OCI-LY1 (cell line): ENCODE results near the gene UBE4B.

Source experiments
- H2AFZ ChIP-seq: fragments of 200-600 bp; sonication (generic), shearing (Covaris generic); 2 replicates; pipeline ENCODE4 v1.6.0; 2014; ENCODE audit warnings: antibody characterized with exemption, mild to moderate bottlenecking, low read length
- H3F3A ChIP-seq: fragments of 200-600 bp; sonication (generic), shearing (Covaris generic); 2 replicates; pipeline ENCODE4 v1.6.0; 2014; ENCODE audit warnings: mild to moderate bottlenecking, antibody characterized with exemption, low read length, moderate library complexity; ENCODE audit not compliant: insufficient read depth
- H3K27ac ChIP-seq: fragments of 200-600 bp; sonication (generic); 2 replicates; pipeline ENCODE4 v1.5.1; 2014; ENCODE audit warnings: low read length, mixed run types, mild to moderate bottlenecking, low read depth; ENCODE audit not compliant: poor library complexity, severe bottlenecking
- H3K27me3 ChIP-seq: fragments of 200-600 bp; sonication (generic); 2 replicates; pipeline ENCODE4 v1.6.0; 2014; ENCODE audit warnings: antibody characterized with exemption, mild to moderate bottlenecking, low read length, moderate library complexity; ENCODE audit not compliant: insufficient read depth
- H3K36me3 ChIP-seq: fragments of 200-600 bp; sonication (generic); 2 replicates; pipeline ENCODE4 v1.6.1; 2014; ENCODE audit warnings: mild to moderate bottlenecking, antibody characterized with exemption, low read length, moderate library complexity, mixed read lengths; ENCODE audit not compliant: insufficient read depth
- H3K4me1 ChIP-seq: fragments of 200-600 bp; sonication (generic); 2 replicates; pipeline ENCODE4 v1.5.1; 2014; ENCODE audit warnings: mild to moderate bottlenecking, low read length, moderate library complexity; ENCODE audit not compliant: insufficient read depth, severe bottlenecking
- H3K4me2 ChIP-seq: fragments of 200-600 bp; sonication (generic), shearing (Covaris generic); 2 replicates; pipeline ENCODE4 v1.6.1; 2014; ENCODE audit warnings: low read length
- H3K4me3 ChIP-seq: fragments of 200-600 bp; sonication (generic); 2 replicates; pipeline ENCODE4 v1.5.1; 2014; ENCODE audit warnings: low read length, low read depth, mild to moderate bottlenecking, mixed read lengths; ENCODE audit not compliant: poor library complexity, severe bottlenecking
- H3K79me2 ChIP-seq: fragments of 200-600 bp; shearing (Covaris generic); 2 replicates; pipeline ENCODE4 v1.6.1; 2016; ENCODE audit warnings: mixed run types, low read length, mixed read lengths; ENCODE audit not compliant: insufficient read depth
- H3K9ac ChIP-seq: fragments of 200-600 bp; sonication (generic), shearing (Covaris generic); 2 replicates; pipeline ENCODE4 v1.6.1; 2014; ENCODE audit warnings: mild to moderate bottlenecking, low read length, mixed read lengths
- H3K9me2 ChIP-seq: fragments of 200-600 bp; sonication (generic), shearing (Covaris generic); 2 replicates; pipeline ENCODE4 v1.6.1; 2014; ENCODE audit warnings: low read depth, mild to moderate bottlenecking, low read length, mixed read lengths
- H3K9me3 ChIP-seq: fragments of 200-600 bp; shearing (Covaris generic); 2 replicates; pipeline ENCODE4 v1.6.1; 2014; ENCODE audit warnings: low read length, mixed read lengths
- H4K20me1 ChIP-seq: fragments of 200-600 bp; sonication (generic), shearing (Covaris generic); 2 replicates; pipeline ENCODE4 v1.6.0; 2016; ENCODE audit warnings: mild to moderate bottlenecking, low read length; ENCODE audit not compliant: insufficient read depth
- CTCF ChIP-seq: fragments of 200-600 bp; sonication (generic), shearing (Covaris generic); IDR thresholded peaks from 2 replicates; pipeline ENCODE4 v1.5.1; 2017; ENCODE audit warnings: mild to moderate bottlenecking, antibody characterized with exemption, low read length, moderate library complexity, mixed read lengths
- EZH2 ChIP-seq: fragments of 200-600 bp; sonication (generic), shearing (Covaris generic); IDR thresholded peaks from 2 replicates; pipeline ENCODE4 v1.8.0; 2017; ENCODE audit warnings: borderline replicate concordance, mixed run types, mild to moderate bottlenecking, antibody characterized with exemption, low read length, moderate library complexity, mixed read lengths

UBE4B gene

DNA sequence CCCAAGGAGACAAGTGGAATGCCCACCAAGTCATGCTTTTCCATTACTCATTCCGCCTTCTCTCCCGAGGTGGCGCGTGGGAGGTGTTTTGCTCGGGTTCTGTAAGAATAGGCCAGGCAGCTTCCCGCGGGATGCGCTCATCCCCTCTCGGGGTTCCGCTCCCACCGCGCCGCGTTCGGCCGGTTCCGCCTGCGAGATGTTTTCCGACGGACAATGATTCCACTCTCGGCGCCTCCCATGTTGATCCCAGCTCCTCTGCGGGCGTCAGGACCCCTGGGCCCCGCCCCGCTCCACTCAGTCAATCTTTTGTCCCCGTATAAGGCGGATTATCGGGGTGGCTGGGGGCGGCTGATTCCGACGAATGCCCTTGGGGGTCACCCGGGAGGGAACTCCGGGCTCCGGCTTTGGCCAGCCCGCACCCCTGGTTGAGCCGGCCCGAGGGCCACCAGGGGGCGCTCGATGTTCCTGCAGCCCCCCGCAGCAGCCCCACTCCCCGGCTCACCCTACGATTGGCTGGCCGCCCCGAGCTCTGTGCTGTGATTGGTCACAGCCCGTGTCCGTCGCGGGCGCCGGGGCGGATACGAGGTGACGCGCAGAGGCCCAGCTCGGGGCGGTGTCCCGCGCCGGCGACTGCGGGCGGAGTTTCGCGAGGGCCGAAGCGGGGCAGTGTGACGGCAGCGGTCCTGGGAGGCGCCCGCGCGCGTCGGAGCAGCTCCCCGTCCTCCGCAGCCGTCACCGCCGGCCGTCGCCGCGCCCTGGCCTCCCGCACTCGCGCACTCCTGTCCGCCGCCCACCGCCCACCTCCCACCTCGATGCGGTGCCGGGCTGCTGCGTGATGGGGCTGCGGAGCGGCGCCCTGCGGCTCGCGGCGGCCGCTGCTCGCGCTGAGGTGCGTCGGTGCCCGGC, 177.4 kb downstream of the UBE4B start, which contains the start of gene KIF1B:
TSS of gene KIF1B (plus strand) at position 666 of the 906 bp plus-strand sequence. CDS start 21,759 bp downstream, outside the sequence.
- H3K4me2 ChIP-seq, result peak within 1 kb of the TSS; percentile 90
- H3K27ac ChIP-seq, result no peak within 1 kb of the TSS
- H3K36me3 ChIP-seq, result no peaks in the 10 kb centered on the region
- H2AFZ ChIP-seq, result 0 out of 2 replicates have a peak within 1 kb of the TSS, but pooled peaks have one; percentile 32
- no peaks in the 10 kb centered on the region for H3K9me3 ChIP-seq
- no peaks in the 10 kb centered on the region for H3F3A ChIP-seq
- H3K79me2 ChIP-seq, result no peaks in the 10 kb centered on the region
- peak; percentile 94 for TF ChIP-seq CTCF
- TF ChIP-seq EZH2, result no peak
- H3K4me3 ChIP-seq, result peak within 1 kb of the TSS; percentile 67
- peaks cover 5% of the 10 kb centered on the region; the same call in 1 of the 2 replicates for H3K27me3 ChIP-seq
- peak within 1 kb of the TSS; percentile 62 for H3K9ac ChIP-seq
- H3K4me1 ChIP-seq, result peaks cover 15% of the 10 kb centered on the region
- H3K9me2 ChIP-seq, result no peaks in the 10 kb centered on the region
- H4K20me1 ChIP-seq, result no peaks in the 10 kb centered on the region

DNA sequence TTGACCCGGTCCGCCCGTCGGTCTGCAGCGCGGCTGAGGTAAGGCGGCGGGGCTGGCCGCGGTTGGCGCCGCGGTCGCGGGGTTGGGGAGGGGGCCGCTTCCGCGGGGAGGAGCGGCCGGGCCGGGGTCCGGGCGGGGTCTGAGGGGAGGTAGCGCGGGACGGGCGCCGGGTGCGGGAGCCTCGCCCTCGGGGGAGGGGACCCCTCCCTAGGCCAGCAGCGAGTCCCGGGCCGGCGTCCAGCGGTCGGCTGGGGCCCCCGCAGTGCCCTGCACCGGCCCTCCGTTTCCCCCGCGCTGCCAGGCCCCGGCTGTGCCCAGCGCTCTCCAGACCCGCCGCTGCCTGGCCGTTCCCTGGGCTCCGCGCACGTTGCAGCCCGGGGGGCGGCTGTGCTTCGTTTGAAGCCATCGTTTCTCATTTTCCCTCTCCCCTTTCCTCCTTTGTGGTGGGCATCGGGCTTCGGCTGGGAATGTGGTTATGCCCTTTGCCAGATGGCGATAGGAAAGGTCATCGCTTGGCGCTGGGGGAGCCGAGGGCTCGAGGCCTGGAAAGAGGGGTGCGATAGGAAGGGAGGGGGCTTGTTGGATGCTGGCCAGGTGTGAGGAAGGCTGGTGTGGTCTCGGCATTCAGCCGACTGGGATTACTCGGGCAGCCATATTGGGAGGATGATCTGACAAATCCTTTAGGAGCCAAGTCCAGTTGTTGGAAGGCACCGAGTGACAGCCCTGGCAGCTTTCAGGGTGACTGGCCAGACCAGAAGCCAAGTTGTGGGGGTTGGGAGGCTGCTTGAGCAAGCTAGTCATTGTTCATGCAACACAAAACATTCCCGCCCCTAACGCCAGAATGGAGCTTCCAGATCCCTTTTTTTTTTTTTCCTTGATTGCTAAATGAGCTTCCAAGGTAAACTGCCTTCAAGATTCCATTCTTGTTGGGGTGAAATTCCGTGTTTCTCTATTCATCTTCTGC, 178.4 kb downstream of the UBE4B start:
- Histone ChIP-seq H2AFZ (no peak overlapping the region), H3K9me2 (no peaks in the 10 kb centered on the region), H4K20me1 (no peaks in the 10 kb centered on the region), H3K9ac (peak overlapping the region; percentile 47; the same call in 1 of the 2 replicates), H3K27me3 (peaks cover 5% of the 10 kb centered on the region; the same call in 1 of the 2 replicates), H3K27ac (no peak overlapping the region), H3K4me3 (peak overlapping the region; percentile 67), H3K79me2 (no peaks in the 10 kb centered on the region), H3K4me2 (peak overlapping the region; percentile 80), H3F3A (no peaks in the 10 kb centered on the region), H3K9me3 (no peaks in the 10 kb centered on the region), H3K36me3 (no peaks in the 10 kb centered on the region), H3K4me1 (peaks cover 15% of the 10 kb centered on the region)
- no peak for TF ChIP-seq EZH2
- no peak for TF ChIP-seq CTCF

DNA sequence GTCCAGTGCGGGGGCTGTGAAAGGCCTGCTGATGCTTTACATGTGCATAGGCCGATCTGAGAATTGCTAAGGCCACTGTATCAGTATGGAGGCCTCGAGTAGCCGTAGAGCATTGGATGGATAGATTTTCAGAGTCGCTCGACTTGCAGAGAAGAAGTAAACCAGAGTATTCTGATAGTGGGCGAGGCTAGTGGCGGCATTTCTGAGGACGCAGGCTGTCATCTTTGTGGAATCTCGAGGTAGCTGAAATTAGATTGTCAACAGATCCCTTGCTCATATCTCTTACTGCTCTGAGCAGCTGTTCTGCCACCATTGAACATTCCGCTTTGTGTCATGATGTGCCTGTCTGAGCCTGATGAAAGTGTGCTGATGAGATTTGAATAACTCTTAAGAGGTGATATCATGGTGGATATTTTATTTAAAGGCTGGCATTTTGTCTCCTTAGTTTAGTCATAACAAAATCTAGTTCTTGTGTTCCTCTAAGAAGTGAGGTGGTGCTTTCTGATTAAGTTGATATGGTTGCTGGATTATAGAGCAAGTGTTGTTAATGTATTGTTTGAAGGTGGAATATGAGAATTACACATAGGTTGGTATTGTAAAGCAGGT, 179.2 kb downstream of the UBE4B start:
- H4K20me1 ChIP-seq, result no peaks in the 10 kb centered on the region
- no peak overlapping the region for H3K27ac ChIP-seq
- H3K9ac ChIP-seq, result no peak overlapping the region
- no peaks in the 10 kb centered on the region for H3K9me2 ChIP-seq
- peaks cover 15% of the 10 kb centered on the region for H3K4me1 ChIP-seq
- H3K9me3 ChIP-seq, result no peaks in the 10 kb centered on the region
- H3F3A ChIP-seq, result no peaks in the 10 kb centered on the region
- no peak overlapping the region for H3K4me3 ChIP-seq
- no peak overlapping the region for H2AFZ ChIP-seq
- no peaks in the 10 kb centered on the region for H3K79me2 ChIP-seq
- no peak for TF ChIP-seq CTCF
- TF ChIP-seq EZH2, result no peak
- no peak overlapping the region for H3K4me2 ChIP-seq
- peaks cover 5% of the 10 kb centered on the region; the same call in 1 of the 2 replicates for H3K27me3 ChIP-seq
- H3K36me3 ChIP-seq, result no peaks in the 10 kb centered on the region
